Gastrocnemius medialis (tissue), 4 donors: ENCODE measurements around the gene ZNF784. TPM values are rescaled to one million over a fixed set of nuclear protein-coding genes. Genes with fewer than 3 reads are reported as not detected.

ENCODE experiments used
- ATAC-seq, 2 donors: fragments of 150-250 bp; one replicate each; pipeline ENCODE4 v1.9.1; 2016
- DNase-seq, 2 donors: peaks; one replicate each; pipeline ENCODE4 v3.0.0-alpha.2; 2019
- H3K27ac ChIP-seq, 4 donors: fragments of 200-600 bp; sonication (generic); 1 replicate in 1 of 4; 2 replicates in 3 of 4; pipeline ENCODE4 v1.5.1; 2016 to 2018; ENCODE audit warnings: mild to moderate bottlenecking in 2 of 4, moderate library complexity in 1 of 4
- H3K27me3 ChIP-seq, 3 donors: fragments of 200-600 bp; sonication (generic) in 2 of 3; 1 replicate in 1 of 3; 2 replicates in 2 of 3; pipeline versions ENCODE4 v1.5.1 to v1.6.0; 2016 to 2019; ENCODE audit warnings: mild to moderate bottlenecking in 1 of 3, moderate library complexity in 1 of 3
- H3K36me3 ChIP-seq, 2 donors: fragments of 200-600 bp; sonication (generic) in 1 of 2; one replicate each; pipeline ENCODE4 v1.5.1; 2017 to 2018
- H3K4me1 ChIP-seq, 2 donors: fragments of 200-600 bp; sonication (generic) in 1 of 2; one replicate each; pipeline ENCODE4 v1.5.1; 2016 to 2017; ENCODE audit warnings: mild to moderate bottlenecking in 2 of 2
- H3K4me3 ChIP-seq, 4 donors: fragments of 200-600 bp; sonication (generic) in 3 of 4; 1 replicate in 1 of 4; 2 replicates in 3 of 4; pipeline ENCODE4 v1.5.1; 2016 to 2019; ENCODE audit warnings: mild to moderate bottlenecking in 2 of 4
- H3K9me3 ChIP-seq, 3 donors: fragments of 200-600 bp; sonication (generic) in 2 of 3; 1 replicate in 1 of 3; 2 replicates in 2 of 3; pipeline ENCODE4 v1.5.1; 2016 to 2019
- CTCF ChIP-seq, 5 experiments: fragments of 450-650 bp in 3 of 5; fragments of 200-600 bp in 2 of 5; sonication (generic) in 2 of 5; IDR thresholded peaks in 4 of 5; conservative IDR thresholded peaks in 1 of 5; 1 replicate in 4 of 5; 2 replicates in 1 of 5; pipeline ENCODE4 v1.5.1; 2016 to 2019; ENCODE audit warnings: antibody characterized with exemption in 5 of 5, mild to moderate bottlenecking in 3 of 5, moderate library complexity in 3 of 5
- POLR2A ChIP-seq, 2 donors: fragments of 450-650 bp; IDR thresholded peaks; one replicate each; pipeline ENCODE4 v1.6.1; 2017; ENCODE audit warnings: antibody characterized with exemption in 2 of 2, mild to moderate bottlenecking in 2 of 2, moderate library complexity in 2 of 2
- in situ Hi-C, 4 donors: fragments of 200-750 bp; cut with MboI; loops; one replicate each; pipeline versions ENCODE4 v1.15.0 to v1.8.0; 2017; ENCODE audit warnings: low sequenced_read_pairs in 4 of 4
- intact Hi-C: fragments of 100-400 bp; cut with DNase I; formaldehyde crosslinking; loops from one replicate; pipeline ENCODE4 v1.15.1; 2023; ENCODE audit warnings: low total_unique reads
- total RNA-seq, 4 donors: library from RNA; depleted of rRNA; stranded (reverse); fragments of >200 nt; gene quantifications; one replicate each; pipeline versions ENCODE4 v1.1.0 to v1.2.3, GENCODE V29; 2016

The ZNF784 gene
- total RNA-seq, 4 donors from 2014 or later, result 6.0 to 10.0 (median 8.2) TPM

GRCh38 chr19:55663846-55664536 is 39.6 kb upstream of the ZNF784 start:
- no peak for ATAC-seq
- Histone ChIP-seq H3K27ac (no peak overlapping the region), H3K27me3 (no peaks in the 10 kb centered on the region), H3K4me3 (no peak overlapping the region), H3K36me3 (peaks cover 0 to 81% of the 10 kb centered on the region in 2 donors), H3K9me3 (no peaks in the 10 kb centered on the region), H3K4me1 (peaks cover 4 to 6% of the 10 kb centered on the region in 2 donors)
- intact Hi-C loops, result no loop called here
- TF ChIP-seq POLR2A (IDR thresholded peaks at IDR 0.05) (no peak), CTCF (IDR thresholded peaks at IDR 0.05 in 4 of 5, conservative IDR thresholded peaks at IDR 0.05 in 1 of 5) (no peak)
- in situ Hi-C loops, result loop anchor here in 1 of 4 donors (10.0 kb wide), 1 partner anchor 289 kb away; the partner anchor contains the start of genes IL11 and TMEM190
- DNase-seq, result no peak

- peaks cover 25 to 28% of the 10 kb centered on the region in 2 donors for H3K4me1 ChIP-seq
- in situ Hi-C loops, result loop anchor here in 1 of 4 donors (10.0 kb wide), 1 partner anchor 287 kb away; the partner anchor contains the start of genes IL11 and TMEM190
- H3K27ac ChIP-seq, result no peak overlapping the region
- no peaks in the 10 kb centered on the region for H3K9me3 ChIP-seq
- no peaks in the 10 kb centered on the region for H3K27me3 ChIP-seq
- DNase-seq (no peak), ATAC-seq (no peak)
- no peak overlapping the region for H3K4me3 ChIP-seq
- peaks cover 0 to 61% of the 10 kb centered on the region in 2 donors for H3K36me3 ChIP-seq
- intact Hi-C loops, result no loop called here
- no peak for TF ChIP-seq CTCF (IDR thresholded peaks at IDR 0.05 in 4 of 5, conservative IDR thresholded peaks at IDR 0.05 in 1 of 5)
Measured at GRCh38 chr19:55661826-55662225, 37.5 kb upstream of the ZNF784 start.

- intact Hi-C loops (no loop called here), in situ Hi-C loops (loop anchor here in 1 of 4 donors (10.0 kb wide), 1 partner anchor 286 kb away; the partner anchor contains the start of genes IL11 and TMEM190)
- H3K4me1 ChIP-seq, result peaks cover 33 to 36% of the 10 kb centered on the region in 2 donors
- TF ChIP-seq CTCF (IDR thresholded peaks at IDR 0.05 in 4 of 5, conservative IDR thresholded peaks at IDR 0.05 in 1 of 5) (no peak), POLR2A (IDR thresholded peaks at IDR 0.05) (no peak)
- no peak overlapping the region for H3K27ac ChIP-seq
- no peak overlapping the region for H3K4me3 ChIP-seq
- peaks cover 0 to 52% of the 10 kb centered on the region in 2 donors for H3K36me3 ChIP-seq
- H3K9me3 ChIP-seq, result no peaks in the 10 kb centered on the region
- DNase-seq, result no peak
- ATAC-seq, result no peak
- H3K27me3 ChIP-seq, result no peaks in the 10 kb centered on the region
Measured at GRCh38 chr19:55660991-55661390, 36.6 kb upstream of the ZNF784 start.

- DNase-seq, result no peak
- Histone ChIP-seq H3K9me3 (no peaks in the 10 kb centered on the region), H3K4me1 (peaks cover 36 to 41% of the 10 kb centered on the region in 2 donors), H3K27me3 (no peaks in the 10 kb centered on the region), H3K4me3 (no peak overlapping the region), H3K36me3 (peaks cover 0 to 48% of the 10 kb centered on the region in 2 donors), H3K27ac (no peak overlapping the region)
- ATAC-seq, result no peak
- in situ Hi-C loops (loop anchor here in 1 of 4 donors (10.0 kb wide), 1 partner anchor 286 kb away; the partner anchor contains the start of genes IL11 and TMEM190), intact Hi-C loops (no loop called here)
- TF ChIP-seq POLR2A (IDR thresholded peaks at IDR 0.05) (no peak), CTCF (IDR thresholded peaks at IDR 0.05 in 4 of 5, conservative IDR thresholded peaks at IDR 0.05 in 1 of 5) (no peak)
Measured at GRCh38 chr19:55660404-55660803, 36.0 kb upstream of the ZNF784 start.
